RKO (cell line): ENCODE measurements around the gene PKP2.
"Not testable (repeated sequence)": the region's sequence is repeated elsewhere in the genome, so short reads cannot be mapped to it uniquely, and the experiment has no call there.

Experiments used
- DNase-seq: peaks from one replicate; pipeline ENCODE4 v3.0.0-alpha.2; 2016; ENCODE audit warnings: low spot score

Gene PKP2

GRCh38 chr12:32861658-32862057, 34.9 kb downstream of the PKP2 start:
- DNase-seq = not testable (repeated sequence)

- DNase-seq = no peak
Measured at GRCh38 chr12:32860192-32860591, 36.4 kb downstream of the PKP2 start.

GRCh38 chr12:32859389-32859788, 37.2 kb downstream of the PKP2 start:
- DNase-seq = no peak

GRCh38 chr12:32854716-32855115, 41.9 kb downstream of the PKP2 start:
- DNase-seq = no peak

DNA sequence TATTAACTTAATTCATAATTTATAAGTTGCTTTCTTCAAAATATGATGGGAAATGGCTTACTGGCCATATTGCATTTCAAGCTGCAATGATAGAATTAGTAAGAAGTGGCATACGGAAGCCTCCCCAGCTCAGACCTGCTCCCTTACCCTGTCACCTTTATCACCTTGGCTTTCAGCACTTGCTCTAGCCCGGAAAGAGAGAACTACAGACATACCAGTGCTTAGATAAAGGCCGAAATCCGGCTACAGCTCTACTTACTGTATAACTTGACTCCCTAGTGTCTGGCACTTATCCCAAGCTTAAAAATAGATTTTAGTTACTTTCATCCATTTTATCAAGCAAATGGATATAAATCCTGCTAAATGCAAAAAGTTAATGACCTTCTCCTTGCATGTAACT, 42.5 kb downstream of the PKP2 start:
- DNase-seq = no peak

GRCh38 chr12:32847287-32847686, 49.3 kb downstream of the PKP2 start:
- DNase-seq = no peak

DNA sequence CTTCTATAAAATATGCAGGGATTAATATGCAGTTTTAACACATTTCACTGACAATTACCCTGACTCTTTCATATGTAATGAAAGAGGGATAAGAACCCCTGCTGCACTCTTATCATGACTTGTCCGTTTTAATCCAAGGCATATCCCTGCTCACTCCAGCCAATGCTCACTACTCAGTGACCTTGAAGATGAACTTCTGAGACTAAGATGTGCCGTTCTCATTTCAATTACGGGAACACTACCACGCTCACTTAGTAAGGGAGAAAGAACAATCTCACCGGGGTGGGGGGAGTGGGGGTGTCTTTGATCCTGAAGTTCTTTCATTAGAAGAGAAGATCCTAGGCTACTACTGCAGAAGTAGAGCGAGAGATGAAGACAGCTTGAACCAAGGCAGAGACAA, 50.5 kb downstream of the PKP2 start:
- DNase-seq = no peak

- DNase-seq = no peak
Measured at GRCh38 chr12:32843528-32844095, 53.0 kb downstream of the PKP2 start.

DNA sequence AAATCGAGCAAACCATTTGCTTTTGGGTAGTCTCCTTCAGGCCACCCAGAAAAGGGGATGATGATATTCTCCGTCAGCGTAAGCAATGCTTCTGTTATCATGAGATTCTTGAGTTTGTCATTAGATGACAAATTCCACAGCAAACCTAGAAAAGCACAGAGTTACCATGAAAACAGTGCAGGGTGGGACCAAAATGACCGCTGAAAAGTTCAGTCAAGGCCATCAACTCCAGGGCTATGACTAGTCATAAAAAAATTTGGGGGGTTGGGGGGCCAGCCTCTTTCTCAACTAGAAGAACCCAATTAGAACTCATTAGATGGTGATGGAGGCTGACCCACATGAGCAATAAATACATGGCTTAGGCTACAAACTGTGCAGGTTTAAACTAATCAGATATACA, 55.5 kb downstream of the PKP2 start:
- no peak for DNase-seq

- no peak for DNase-seq
Measured at GRCh38 chr12:32839828-32840227, 56.7 kb downstream of the PKP2 start.

DNA sequence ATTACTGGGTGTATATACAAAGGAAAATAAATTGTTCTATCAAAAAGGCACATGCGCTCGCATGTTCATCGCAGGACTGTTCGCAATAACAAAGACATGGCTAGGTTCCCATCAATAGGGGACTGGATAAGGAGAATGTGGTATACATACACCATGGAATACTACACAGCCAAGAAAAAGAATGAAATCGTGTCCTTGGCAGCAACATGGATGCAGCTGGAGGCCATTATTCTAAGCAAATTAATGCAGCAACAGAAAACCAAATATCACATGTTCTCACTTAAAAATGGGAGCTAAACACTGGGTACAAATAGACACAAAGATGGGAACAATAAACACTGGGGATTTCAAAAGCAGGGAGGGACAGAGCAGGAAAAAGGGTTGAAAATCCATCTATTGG, 58.6 kb downstream of the PKP2 start:
- no peak for DNase-seq

DNA sequence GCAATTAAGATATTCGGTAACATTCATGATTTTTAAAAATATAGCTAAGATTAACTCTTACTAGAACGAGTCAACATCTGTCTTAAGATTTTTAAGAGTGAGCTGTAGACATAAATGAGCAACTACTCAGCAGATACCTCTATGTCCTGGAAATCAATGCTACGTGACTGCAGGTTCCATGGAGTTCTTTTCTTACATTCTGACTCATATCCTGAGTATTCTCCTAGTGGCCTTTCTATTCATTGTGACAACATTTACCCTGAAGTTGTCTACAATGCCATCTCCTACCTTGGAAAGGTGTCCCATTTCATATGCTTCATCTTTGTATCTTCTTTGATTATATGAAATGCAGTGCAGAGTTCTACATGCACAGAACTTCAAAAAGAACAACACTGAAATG, 59.9 kb downstream of the PKP2 start:
- no peak for DNase-seq

DNA sequence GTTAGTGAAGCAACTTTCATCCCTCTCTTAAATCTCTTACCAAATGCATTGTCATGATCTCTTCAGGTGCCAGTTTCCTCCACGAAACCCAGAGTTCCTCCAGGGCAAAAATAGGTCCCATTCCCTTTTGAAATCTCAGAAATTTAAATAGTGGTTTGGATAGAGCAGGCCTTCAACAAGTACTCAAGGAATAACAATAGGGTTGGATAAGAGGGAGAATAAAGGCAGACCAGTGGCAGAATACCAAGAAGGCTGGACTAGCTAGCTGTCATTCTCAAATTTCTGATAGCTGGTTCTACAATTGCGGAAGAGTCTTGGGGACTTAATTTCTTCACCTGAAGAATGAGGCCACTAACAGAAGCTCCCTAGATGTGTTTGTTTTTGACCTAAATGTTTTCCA, 62.5 kb downstream of the PKP2 start:
- DNase-seq = no peak

GRCh38 chr12:32828552-32828951, 68.0 kb downstream of the PKP2 start:
- DNase-seq = no peak

GRCh38 chr12:32828120-32828519, 68.5 kb downstream of the PKP2 start:
- no peak for DNase-seq

DNA sequence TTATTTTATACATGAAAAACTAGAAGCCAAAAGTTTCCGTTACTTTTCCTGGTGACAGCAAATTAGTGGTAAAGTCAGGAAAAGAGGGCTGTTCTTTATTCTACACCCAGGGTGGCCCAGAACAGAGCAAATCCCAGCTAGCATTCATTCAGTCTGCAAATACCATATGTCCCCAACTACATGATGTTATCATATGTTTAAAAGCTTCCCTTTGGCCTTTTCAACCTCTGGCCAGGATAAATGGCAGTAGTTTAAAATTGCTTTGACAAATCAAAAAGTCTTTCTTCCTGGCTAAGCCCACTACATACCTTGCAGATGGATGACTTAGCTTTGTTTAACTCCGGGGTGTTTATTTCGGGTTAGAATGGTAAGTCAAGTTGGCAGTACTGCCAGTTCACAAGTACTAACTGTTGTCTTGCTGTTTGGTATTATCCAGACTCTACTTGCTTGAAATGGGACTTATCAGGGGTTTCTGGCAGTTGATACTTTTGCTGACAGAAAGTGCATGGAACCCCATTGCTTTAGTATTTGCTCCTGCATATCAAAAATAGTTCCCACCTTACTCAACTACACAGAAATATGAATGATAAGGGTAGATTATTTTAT, 69.7 kb downstream of the PKP2 start:
- no peak for DNase-seq

GRCh38 chr12:32824596-32824995, 72.0 kb downstream of the PKP2 start:
- DNase-seq = no peak

- DNase-seq = no peak
Measured at GRCh38 chr12:32822344-32822743, 74.2 kb downstream of the PKP2 start.

DNA sequence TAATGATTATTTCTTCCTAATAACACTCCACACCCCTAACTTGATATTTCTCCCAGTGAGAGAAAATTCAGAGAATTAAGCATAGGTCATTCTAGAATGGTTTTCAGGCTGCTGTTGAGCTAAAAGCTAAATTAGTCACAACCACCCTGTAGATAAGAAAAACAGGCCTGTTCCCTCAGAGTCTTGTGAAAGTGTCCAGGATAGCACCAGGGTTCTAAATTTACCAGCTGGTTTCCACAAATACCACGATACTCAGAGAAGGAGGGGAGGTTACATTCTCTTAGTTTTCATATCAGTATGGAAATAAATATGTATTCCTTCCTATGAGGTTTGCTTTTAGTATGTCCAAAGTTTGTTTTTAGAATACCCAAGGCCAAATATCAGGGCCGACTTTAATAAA, 74.9 kb downstream of the PKP2 start:
- DNase-seq = no peak

GRCh38 chr12:32821293-32821692, 75.3 kb downstream of the PKP2 start:
- no peak for DNase-seq

DNA sequence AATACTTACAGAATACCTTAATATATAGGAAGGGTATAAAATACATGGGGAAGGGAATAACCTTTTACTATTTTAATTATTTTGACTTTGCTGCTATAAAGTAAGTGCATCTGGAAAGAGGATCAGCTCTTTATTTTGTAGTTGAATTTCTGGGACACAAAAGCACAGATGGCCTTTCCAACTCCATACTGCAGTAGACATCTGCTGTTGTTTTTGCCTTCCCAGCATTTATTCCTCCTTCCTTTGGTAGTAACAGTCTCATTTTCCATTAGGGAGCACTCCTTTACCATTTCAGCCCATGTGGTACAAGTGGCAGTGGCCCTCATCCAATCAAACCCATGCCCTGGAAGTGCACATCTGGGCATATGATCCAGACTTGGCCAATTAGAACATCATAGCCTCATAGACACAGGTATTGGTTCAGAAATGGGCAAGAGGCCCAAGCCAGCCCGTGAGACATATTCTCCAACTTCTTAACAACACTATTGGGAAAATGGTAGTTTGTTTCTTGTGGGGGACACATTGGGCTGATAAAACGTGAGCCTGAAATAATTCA, 76.1 kb downstream of the PKP2 start:
- no peak for DNase-seq

DNA sequence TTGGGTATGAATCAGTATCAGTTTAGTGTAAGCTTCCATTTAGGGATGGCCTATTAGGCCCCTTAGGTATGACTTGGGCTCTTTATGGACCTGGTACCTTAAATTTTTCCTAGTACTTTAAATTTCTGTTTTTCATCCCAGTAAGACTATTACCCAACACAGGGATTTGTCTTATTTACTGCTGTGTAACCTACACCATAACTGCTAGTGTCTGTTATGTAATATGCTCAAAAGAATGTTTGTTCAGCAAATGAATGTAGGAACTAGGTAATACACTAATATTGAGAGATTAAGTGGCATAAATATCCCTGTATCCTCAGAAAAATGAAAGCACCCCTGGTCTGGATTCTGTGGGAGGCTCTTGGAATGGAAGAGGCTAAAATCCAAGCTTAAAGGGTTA, 77.2 kb downstream of the PKP2 start:
- no peak for DNase-seq

- DNase-seq = peak; percentile 5
Measured at GRCh38 chr12:32811686-32812392, 84.7 kb downstream of the PKP2 start.

GRCh38 chr12:32809846-32810245, 86.7 kb downstream of the PKP2 start:
- DNase-seq = no peak
